Endothelial cell of umbilical vein (primary cell): ENCODE results near the gene INSC. TPM values are rescaled to one million over a fixed set of nuclear protein-coding genes. Genes with fewer than 3 reads are reported as not detected.

Experiments
- BruUV-seq: library from RNA; stranded (reverse); fragments of 400-500 nt; replicated peaks from 2 replicates; lab custom pipeline; 2021; lab: Mats Ljungman, UMichigan
- CTCF ChIA-PET: fragments of 300-600, 350-600 bp; sonication (Branson Sonifier 250); formaldehyde crosslinking; loops from one replicate; lab custom pipeline; 2021; ENCODE audit warnings: antibody characterized with exemption, inconsistent platforms; lab: Charles Lee
- POLR2A ChIA-PET: fragments of 300-600, 350-600 bp; sonication (Branson Sonifier 250); formaldehyde crosslinking; loops from one replicate; lab custom pipeline; 2021; ENCODE audit warnings: antibody characterized with exemption, inconsistent platforms; lab: Charles Lee
- DNase-seq: peaks from one replicate; pipeline ENCODE4 v3.0.0-alpha.2; 2011; ENCODE audit warnings: low read depth, low spot score
- FAIRE-seq: peaks from 2 replicates; lab custom pipeline; 2011; peaks lifted over from hg19 to GRCh38; lab: Jason Lieb, UNC
- H2AFZ ChIP-seq: 2 replicates; pipeline ENCODE4 v1.6.0; 2012; ENCODE audit warnings: low read depth, low read length, control low read depth, inconsistent platforms
- H3K27ac ChIP-seq: 2 replicates; pipeline ENCODE4 v1.5.1; 2011; ENCODE audit warnings: low read depth, mild to moderate bottlenecking, control low read depth, low read length, moderate library complexity; ENCODE audit not compliant: insufficient read depth
- H3K27me3 ChIP-seq, 2 experiments: 2 replicates each; pipeline versions ENCODE4 v1.6.0 to v1.6.1; 2011; ENCODE audit warnings: low read length in 2 of 2, mixed read lengths in 1 of 2; ENCODE audit not compliant: control insufficient read depth in 2 of 2, insufficient read depth in 2 of 2
- H3K36me3 ChIP-seq, 2 experiments: 2 replicates in 1 of 2; 3 replicates in 1 of 2; pipeline ENCODE4 v1.5.1; 2011; ENCODE audit warnings: low read length in 2 of 2, mild to moderate bottlenecking in 1 of 2, moderate library complexity in 1 of 2; ENCODE audit not compliant: control insufficient read depth in 2 of 2, insufficient read depth in 2 of 2; ENCODE audit errors: extremely low read depth in 1 of 2
- H3K4me1 ChIP-seq: 3 replicates; pipeline ENCODE4 v1.5.1; 2011; ENCODE audit warnings: mild to moderate bottlenecking, low read length; ENCODE audit not compliant: control insufficient read depth, insufficient read depth; ENCODE audit errors: extremely low read depth
- H3K4me2 ChIP-seq: 2 replicates; pipeline ENCODE4 v1.6.1; 2011; ENCODE audit warnings: low read length, control low read depth, mixed read lengths; ENCODE audit not compliant: insufficient read depth
- H3K4me3 ChIP-seq, 3 experiments: fragments of 200-600 bp in 1 of 3; sonication (generic), shearing (Covaris generic) in 1 of 3; replicated peaks in 1 of 3; 2 replicates each; pipeline ENCODE4 v1.5.1; 2011 to 2016; ENCODE audit warnings: control low read depth in 3 of 3, low read length in 3 of 3, mild to moderate bottlenecking in 2 of 3, inconsistent platforms in 1 of 3, low read depth in 1 of 3, moderate library complexity in 1 of 3; ENCODE audit not compliant: insufficient read depth in 1 of 3
- H3K79me2 ChIP-seq: 2 replicates; pipeline ENCODE4 v1.6.0; 2012; ENCODE audit warnings: low read length, inconsistent platforms; ENCODE audit not compliant: control insufficient read depth, insufficient read depth
- H3K9ac ChIP-seq: replicated peaks from 2 replicates; pipeline ENCODE3; 2011; ENCODE audit warnings: low read length, control low read depth; ENCODE audit not compliant: insufficient read depth; ENCODE audit errors: extremely low read depth
- H3K9me1 ChIP-seq: replicated peaks from 3 replicates; pipeline ENCODE4 v1.6.0; 2011; ENCODE audit warnings: mild to moderate bottlenecking, low read length; ENCODE audit not compliant: control insufficient read depth, insufficient read depth; ENCODE audit errors: extremely low read depth
- H3K9me3 ChIP-seq: replicated peaks from 2 replicates; pipeline ENCODE4 v1.5.1; 2012; ENCODE audit warnings: low read length, inconsistent platforms; ENCODE audit not compliant: control insufficient read depth, insufficient read depth
- H4K20me1 ChIP-seq: replicated peaks from 2 replicates; pipeline ENCODE3; 2011; ENCODE audit warnings: mild to moderate bottlenecking, low read length; ENCODE audit not compliant: control insufficient read depth, insufficient read depth; ENCODE audit errors: extremely low read depth
- CTCF ChIP-seq, 2 donors: IDR thresholded peaks; 1 replicate in 1 of 2; 2 replicates in 1 of 2; pipeline ENCODE4 v1.5.1; 2011; ENCODE audit warnings: low read length in 2 of 2, mild to moderate bottlenecking in 2 of 2, moderate library complexity in 2 of 2, control low read depth in 1 of 2, inconsistent platforms in 1 of 2, low read depth in 1 of 2; ENCODE audit not compliant: insufficient read depth in 1 of 2; ENCODE audit errors: extremely low read depth in 1 of 2
- EZH2 ChIP-seq: IDR thresholded peaks from 2 replicates; pipeline ENCODE4 v1.6.1; 2012; ENCODE audit warnings: borderline replicate concordance, low read depth, mild to moderate bottlenecking, moderate library complexity, low read length, inconsistent platforms; ENCODE audit not compliant: severe bottlenecking
- FOS ChIP-seq: IDR thresholded peaks from 2 replicates; pipeline ENCODE4 v1.6.1; 2011; ENCODE audit warnings: mild to moderate bottlenecking, low read length, moderate library complexity, borderline replicate concordance; ENCODE audit not compliant: insufficient read depth
- GATA2 ChIP-seq: IDR thresholded peaks from 2 replicates; pipeline ENCODE4 v1.7.0; 2011; ENCODE audit warnings: low read depth, mild to moderate bottlenecking, moderate library complexity, mixed read lengths, low read length; ENCODE audit not compliant: insufficient read length, insufficient read depth
- JUN ChIP-seq: IDR thresholded peaks from 2 replicates; pipeline ENCODE4 v1.6.1; 2011; ENCODE audit warnings: borderline replicate concordance, low read depth; ENCODE audit not compliant: insufficient read length, insufficient read depth
- MYC ChIP-seq: IDR thresholded peaks from one replicate; pipeline ENCODE4 v1.6.1; 2011; ENCODE audit warnings: mild to moderate bottlenecking, low read depth, low read length
- POLR2A ChIP-seq: IDR thresholded peaks from 2 replicates; pipeline ENCODE4 v1.6.1; 2012; ENCODE audit warnings: low read depth, mild to moderate bottlenecking, control low read depth, low read length
- POLR2AphosphoS5 ChIP-seq: IDR thresholded peaks from 2 replicates; pipeline ENCODE4 v1.6.1; 2012; ENCODE audit warnings: low read depth, mild to moderate bottlenecking, control low read depth, low read length, moderate library complexity; ENCODE audit not compliant: insufficient read depth
- dilution Hi-C: fragments of 300-500 bp; cut with MboI; formaldehyde crosslinking; loops from one replicate; pipeline ENCODE4 v1.15.0; 2019; ENCODE audit warnings: low sequenced_read_pairs; ENCODE audit not compliant: extremely low pct_ligation_motif_present
- intact Hi-C: fragments of 100-400 bp; cut with micrococcal nuclease; formaldehyde crosslinking; loops from one replicate; pipeline ENCODE4 v1.10.0; 2022
- polyA plus RNA-seq, 4 experiments: library from polyadenylated mRNA; depleted of rRNA in 3 of 4; stranded (reverse) in 3 of 4; unstranded in 1 of 4; fragments of >200 nt; gene quantifications; 2 replicates each; pipeline versions ENCODE4 v1.2.1 to v1.2.3, GENCODE V29; 2011 to 2012; ENCODE audit warnings: missing spikeins in 1 of 4
- total RNA-seq: library from RNA; stranded (reverse); gene quantifications from 2 replicates; pipeline ENCODE4 v1.2.3, GENCODE V29; 2021
- TF ChIP-seq, protein P1 (sequence below): IDR thresholded peaks from 2 replicates; pipeline ENCODE4 v1.6.1; 2011; ENCODE audit not compliant: insufficient read depth, insufficient read length

The INSC gene
- total and polyA plus RNA-seq, 2 donors (not counting 3 experiments of a cell fraction or from before 2014, with no cell fraction given), result not detected

GRCh38 chr11:15093432-15093831 lies 21.3 kb upstream of the INSC start:
- dilution Hi-C loops (no loop called here), intact Hi-C loops (no loop called here)
- Histone ChIP-seq H3K9me1 (no peaks in the 10 kb centered on the region), H4K20me1 (no peaks in the 10 kb centered on the region), H3K4me1 (no peaks in the 10 kb centered on the region), H3K27me3 (no peaks in the 10 kb centered on the region), H2AFZ (no peak overlapping the region), H3K4me2 (no peak overlapping the region), H3K9ac (no peak overlapping the region), H3K9me3 (no peaks in the 10 kb centered on the region), H3K4me3 (no peak overlapping the region), H3K36me3 (no peaks in the 10 kb centered on the region), H3K79me2 (no peaks in the 10 kb centered on the region), H3K27ac (no peak overlapping the region)
- FAIRE-seq (no peak), DNase-seq (no peak)
- ChIA-PET POLR2A (no interaction called here), CTCF (no interaction called here)
- TF ChIP-seq CTCF (IDR thresholded peaks at IDR 0.05; ENCODE audit: extremely low read depth in 1 of 2, insufficient read depth in 1 of 2, low read depth in 1 of 2, low read length in 2 of 2) (no peak), FOS (no peak), GATA2 (no peak), POLR2A (no peak), POLR2AphosphoS5 (no peak), JUN (no peak), MYC (no peak), EZH2 (no peak)
- TF ChIP-seq, protein P1, sequence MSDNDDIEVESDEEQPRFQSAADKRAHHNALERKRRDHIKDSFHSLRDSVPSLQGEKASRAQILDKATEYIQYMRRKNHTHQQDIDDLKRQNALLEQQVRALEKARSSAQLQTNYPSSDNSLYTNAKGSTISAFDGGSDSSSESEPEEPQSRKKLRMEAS, result no peak
- BruUV-seq, result no TSS peak
